ENCODE results near the gene ENTHD1.

ENTHD1 gene

DNA sequence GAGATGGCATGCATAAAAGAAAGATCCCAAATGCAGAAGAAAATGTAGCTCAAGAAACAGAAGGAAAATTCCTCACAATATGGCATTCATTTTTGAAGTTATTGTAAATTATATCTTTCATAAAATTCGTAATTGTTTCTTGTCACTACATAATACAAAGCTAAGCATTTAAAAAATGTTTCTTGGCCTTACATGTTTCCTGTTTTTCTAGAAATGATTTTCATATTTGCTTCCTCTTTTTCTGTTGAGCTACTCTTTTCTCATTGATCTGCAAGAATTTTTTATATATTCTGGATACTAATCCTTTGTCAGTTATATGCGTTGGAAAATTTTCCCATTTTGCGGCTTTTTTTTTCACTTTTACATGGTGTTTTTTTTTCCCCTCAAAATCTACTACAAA is 48.0 kb downstream of the ENTHD1 start:
- Histone ChIP-seq H3K79me2 (ENCODE audit: insufficient read depth, low read length) (no peaks in the 10 kb centered on the region), H3K36me3 (ENCODE audit: insufficient read depth, low read length) (no peaks in the 10 kb centered on the region), H3K9me3 (ENCODE audit: insufficient read depth, low read length, severe bottlenecking) (no peaks in the 10 kb centered on the region), H2AFZ (ENCODE audit: low read depth, low read length) (0 out of 2 replicates have a peak overlapping the region, but pooled peaks have one; percentile 25), H3K4me2 (ENCODE audit: insufficient read depth, low read length) (no peak overlapping the region), H3K4me1 (ENCODE audit: insufficient read depth, low read length) (no peaks in the 10 kb centered on the region), H3K27ac (ENCODE audit: low read length) (no peak overlapping the region), H4K20me1 (ENCODE audit: insufficient read depth, low read length) (no peaks in the 10 kb centered on the region), H3K4me3 (ENCODE audit: low read depth in 1 of 2, low read length in 2 of 2) (no peak overlapping the region), H3K27me3 (ENCODE audit: insufficient read depth, low read length, poor library complexity) (no peaks in the 10 kb centered on the region), H3K9ac (ENCODE audit: low read depth, low read length) (no peak overlapping the region)
- DNase-seq = no peak
- ATAC-seq (ENCODE audit: insufficient read depth, low read depth) = no peak
- TF ChIP-seq, protein P1, sequence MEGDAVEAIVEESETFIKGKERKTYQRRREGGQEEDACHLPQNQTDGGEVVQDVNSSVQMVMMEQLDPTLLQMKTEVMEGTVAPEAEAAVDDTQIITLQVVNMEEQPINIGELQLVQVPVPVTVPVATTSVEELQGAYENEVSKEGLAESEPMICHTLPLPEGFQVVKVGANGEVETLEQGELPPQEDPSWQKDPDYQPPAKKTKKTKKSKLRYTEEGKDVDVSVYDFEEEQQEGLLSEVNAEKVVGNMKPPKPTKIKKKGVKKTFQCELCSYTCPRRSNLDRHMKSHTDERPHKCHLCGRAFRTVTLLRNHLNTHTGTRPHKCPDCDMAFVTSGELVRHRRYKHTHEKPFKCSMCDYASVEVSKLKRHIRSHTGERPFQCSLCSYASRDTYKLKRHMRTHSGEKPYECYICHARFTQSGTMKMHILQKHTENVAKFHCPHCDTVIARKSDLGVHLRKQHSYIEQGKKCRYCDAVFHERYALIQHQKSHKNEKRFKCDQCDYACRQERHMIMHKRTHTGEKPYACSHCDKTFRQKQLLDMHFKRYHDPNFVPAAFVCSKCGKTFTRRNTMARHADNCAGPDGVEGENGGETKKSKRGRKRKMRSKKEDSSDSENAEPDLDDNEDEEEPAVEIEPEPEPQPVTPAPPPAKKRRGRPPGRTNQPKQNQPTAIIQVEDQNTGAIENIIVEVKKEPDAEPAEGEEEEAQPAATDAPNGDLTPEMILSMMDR (IDR thresholded peaks at IDR 0.05; ENCODE audit: borderline replicate concordance, extremely low read depth, low read length, poor library complexity, severe bottlenecking) = no peak
- TF ChIP-seq EZH2 (IDR thresholded peaks at IDR 0.05; ENCODE audit: borderline replicate concordance, low read depth, low read length, severe bottlenecking) = no peak

DNA sequence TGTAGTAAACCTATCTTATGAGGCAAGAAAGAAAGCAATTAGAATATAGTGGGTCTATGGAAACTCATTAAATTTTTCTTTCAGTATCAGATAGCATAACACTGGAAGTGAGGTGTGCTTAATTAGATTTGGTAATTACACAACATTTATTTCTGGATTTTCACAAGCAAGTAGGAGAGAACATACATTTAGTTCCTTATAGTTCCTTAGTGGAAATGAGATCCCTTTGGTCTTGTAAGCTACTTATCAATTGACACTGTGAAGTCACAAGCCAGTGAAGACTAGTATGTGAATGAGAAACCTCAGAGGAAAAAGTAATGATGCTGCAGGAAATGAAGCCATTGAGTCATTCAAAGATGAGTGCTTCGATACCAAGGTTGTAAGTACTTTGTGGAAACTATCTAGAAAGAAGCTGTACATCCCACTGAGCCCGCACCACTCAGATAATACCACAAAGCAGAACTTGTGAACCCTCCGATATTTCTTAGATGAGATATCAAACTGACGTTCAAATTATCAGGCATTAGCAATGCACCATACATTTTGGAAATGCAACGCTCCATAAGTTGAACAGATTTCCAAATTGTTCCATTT is 53.5 kb downstream of the ENTHD1 start:
- DNase-seq (no peak), ATAC-seq (ENCODE audit: insufficient read depth, low read depth) (no peak)
- H3K27ac ChIP-seq (ENCODE audit: low read length) = no peak overlapping the region
- H3K27me3 ChIP-seq (ENCODE audit: insufficient read depth, low read length, poor library complexity) = no peaks in the 10 kb centered on the region
- no peak overlapping the region for H3K4me3 ChIP-seq (ENCODE audit: low read depth in 1 of 2, low read length in 2 of 2)
- TF ChIP-seq EZH2 (IDR thresholded peaks at IDR 0.05; ENCODE audit: borderline replicate concordance, low read depth, low read length, severe bottlenecking) = no peak
- TF ChIP-seq, protein P1 (IDR thresholded peaks at IDR 0.05; ENCODE audit: borderline replicate concordance, extremely low read depth, low read length, poor library complexity, severe bottlenecking) = no peak
- H3K4me2 ChIP-seq (ENCODE audit: insufficient read depth, low read length) = no peak overlapping the region
- H3K36me3 ChIP-seq (ENCODE audit: insufficient read depth, low read length) = no peaks in the 10 kb centered on the region
- H4K20me1 ChIP-seq (ENCODE audit: insufficient read depth, low read length) = no peaks in the 10 kb centered on the region
- no peaks in the 10 kb centered on the region for H3K4me1 ChIP-seq (ENCODE audit: insufficient read depth, low read length)
- no peaks in the 10 kb centered on the region for H3K9me3 ChIP-seq (ENCODE audit: insufficient read depth, low read length, severe bottlenecking)
- H3K79me2 ChIP-seq (ENCODE audit: insufficient read depth, low read length) = no peaks in the 10 kb centered on the region
- H2AFZ ChIP-seq (ENCODE audit: low read depth, low read length) = no peak overlapping the region
- no peak overlapping the region for H3K9ac ChIP-seq (ENCODE audit: low read depth, low read length)

DNA sequence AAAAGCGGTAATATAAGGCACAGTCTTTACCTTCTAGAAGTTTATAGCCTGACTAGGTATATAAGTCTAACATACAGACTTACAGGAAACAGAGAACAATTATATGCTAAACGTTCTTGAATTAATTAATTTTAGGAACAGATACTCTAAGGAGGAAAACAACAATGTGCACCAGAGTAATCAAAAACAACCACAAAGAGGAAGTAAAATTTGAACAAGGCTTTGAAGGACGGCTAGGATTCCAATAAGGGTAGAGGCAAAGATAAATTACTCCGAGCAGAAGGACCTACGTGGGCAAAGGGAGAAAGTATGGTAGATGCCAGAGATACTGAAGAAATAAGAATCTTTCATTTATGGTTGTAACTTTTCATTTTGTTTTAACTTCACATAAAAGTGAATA is 54.4 kb downstream of the ENTHD1 start:
- Histone ChIP-seq H3K27me3 (ENCODE audit: insufficient read depth, low read length, poor library complexity) (no peaks in the 10 kb centered on the region), H2AFZ (ENCODE audit: low read depth, low read length) (no peak overlapping the region), H3K36me3 (ENCODE audit: insufficient read depth, low read length) (no peaks in the 10 kb centered on the region), H3K9me3 (ENCODE audit: insufficient read depth, low read length, severe bottlenecking) (no peaks in the 10 kb centered on the region), H3K9ac (ENCODE audit: low read depth, low read length) (no peak overlapping the region), H3K27ac (ENCODE audit: low read length) (no peak overlapping the region), H3K79me2 (ENCODE audit: insufficient read depth, low read length) (no peaks in the 10 kb centered on the region), H4K20me1 (ENCODE audit: insufficient read depth, low read length) (no peaks in the 10 kb centered on the region), H3K4me2 (ENCODE audit: insufficient read depth, low read length) (no peak overlapping the region), H3K4me3 (ENCODE audit: low read depth in 1 of 2, low read length in 2 of 2) (no peak overlapping the region), H3K4me1 (ENCODE audit: insufficient read depth, low read length) (no peaks in the 10 kb centered on the region)
- ATAC-seq (ENCODE audit: insufficient read depth, low read depth) (no peak), DNase-seq (no peak)
- TF ChIP-seq, protein P1 (IDR thresholded peaks at IDR 0.05; ENCODE audit: borderline replicate concordance, extremely low read depth, low read length, poor library complexity, severe bottlenecking) = no peak
- TF ChIP-seq EZH2 (IDR thresholded peaks at IDR 0.05; ENCODE audit: borderline replicate concordance, low read depth, low read length, severe bottlenecking) = no peak
